Progenitor cell of endocrine pancreas (in vitro differentiated cells): ENCODE data around the gene IPO4. TPM values are rescaled to one million over a fixed set of nuclear protein-coding genes. Genes with fewer than 3 reads are reported as not detected.

Source experiments
- DNase-seq: peaks from one replicate; pipeline ENCODE4 v3.0.0; 2021; ENCODE audit warnings: low spot score; ENCODE audit not compliant: unreplicated experiment
- H3K27ac Mint-ChIP-seq: 2 replicates; pipeline ENCODE4 v1.8.0; 2021; ENCODE audit warnings: mild to moderate bottlenecking, moderate library complexity, mixed read lengths
- H3K27me3 Mint-ChIP-seq: 2 replicates; pipeline ENCODE4 v1.8.0; 2021; ENCODE audit warnings: mixed read lengths
- H3K36me3 Mint-ChIP-seq: 2 replicates; pipeline ENCODE4 v1.8.0; 2022; ENCODE audit warnings: mixed read lengths; ENCODE audit not compliant: insufficient read depth
- H3K4me1 Mint-ChIP-seq: 2 replicates; pipeline ENCODE4 v1.8.0; 2021; ENCODE audit warnings: low read depth, mixed read lengths
- H3K4me3 Mint-ChIP-seq: 2 replicates; pipeline ENCODE4 v1.8.0; 2021; ENCODE audit warnings: low read depth, mild to moderate bottlenecking, moderate library complexity, mixed read lengths
- H3K9me3 Mint-ChIP-seq: 2 replicates; pipeline ENCODE4 v1.8.0; 2021; ENCODE audit warnings: low read depth, mixed read lengths
- total RNA-seq: library from RNA; stranded (reverse); gene quantifications from 2 replicates; pipeline ENCODE4 v1.2.1, GENCODE V29; 2021
- TF ChIP-seq, protein P1 (sequence below): fragments of 200-600 bp; sonication (generic); IDR thresholded peaks from one replicate; pipeline ENCODE4 v1.5.0; 2021; ENCODE audit warnings: antibody characterized with exemption, mild to moderate bottlenecking; ENCODE audit not compliant: unreplicated experiment

Gene IPO4
- total RNA-seq, 1 donor from 2014 or later = 54.9 TPM

DNA sequence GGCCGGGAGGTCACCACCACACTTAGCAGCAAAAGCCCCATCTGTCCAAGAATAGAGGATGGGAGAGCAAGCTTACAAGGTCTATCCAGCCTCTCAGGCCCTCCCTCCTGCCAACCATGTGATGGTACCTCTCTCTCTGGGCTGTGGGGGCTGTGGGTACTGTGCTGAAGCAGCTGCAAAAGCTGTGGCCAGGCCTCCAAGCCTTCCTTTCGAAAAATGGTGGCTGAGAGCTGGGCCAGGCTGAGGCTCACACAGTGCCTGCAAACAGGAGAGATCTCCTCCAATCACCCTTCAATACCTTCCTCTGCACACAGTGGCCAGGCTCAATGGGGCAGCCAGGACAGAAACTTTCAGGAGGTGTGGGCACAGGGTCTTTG, 1.1 kb downstream of the IPO4 start:
- TF ChIP-seq, protein P1, sequence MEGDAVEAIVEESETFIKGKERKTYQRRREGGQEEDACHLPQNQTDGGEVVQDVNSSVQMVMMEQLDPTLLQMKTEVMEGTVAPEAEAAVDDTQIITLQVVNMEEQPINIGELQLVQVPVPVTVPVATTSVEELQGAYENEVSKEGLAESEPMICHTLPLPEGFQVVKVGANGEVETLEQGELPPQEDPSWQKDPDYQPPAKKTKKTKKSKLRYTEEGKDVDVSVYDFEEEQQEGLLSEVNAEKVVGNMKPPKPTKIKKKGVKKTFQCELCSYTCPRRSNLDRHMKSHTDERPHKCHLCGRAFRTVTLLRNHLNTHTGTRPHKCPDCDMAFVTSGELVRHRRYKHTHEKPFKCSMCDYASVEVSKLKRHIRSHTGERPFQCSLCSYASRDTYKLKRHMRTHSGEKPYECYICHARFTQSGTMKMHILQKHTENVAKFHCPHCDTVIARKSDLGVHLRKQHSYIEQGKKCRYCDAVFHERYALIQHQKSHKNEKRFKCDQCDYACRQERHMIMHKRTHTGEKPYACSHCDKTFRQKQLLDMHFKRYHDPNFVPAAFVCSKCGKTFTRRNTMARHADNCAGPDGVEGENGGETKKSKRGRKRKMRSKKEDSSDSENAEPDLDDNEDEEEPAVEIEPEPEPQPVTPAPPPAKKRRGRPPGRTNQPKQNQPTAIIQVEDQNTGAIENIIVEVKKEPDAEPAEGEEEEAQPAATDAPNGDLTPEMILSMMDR = no peak
- H3K36me3 Mint-ChIP-seq = peaks cover 19% of the 10 kb centered on the region
- peak overlapping the region; percentile 96 for H3K27ac Mint-ChIP-seq
- H3K27me3 Mint-ChIP-seq = no peaks in the 10 kb centered on the region
- H3K4me3 Mint-ChIP-seq = peak overlapping the region; percentile 92
- H3K4me1 Mint-ChIP-seq = peaks cover 13% of the 10 kb centered on the region
- no peaks in the 10 kb centered on the region for H3K9me3 Mint-ChIP-seq
- DNase-seq = no peak

DNA sequence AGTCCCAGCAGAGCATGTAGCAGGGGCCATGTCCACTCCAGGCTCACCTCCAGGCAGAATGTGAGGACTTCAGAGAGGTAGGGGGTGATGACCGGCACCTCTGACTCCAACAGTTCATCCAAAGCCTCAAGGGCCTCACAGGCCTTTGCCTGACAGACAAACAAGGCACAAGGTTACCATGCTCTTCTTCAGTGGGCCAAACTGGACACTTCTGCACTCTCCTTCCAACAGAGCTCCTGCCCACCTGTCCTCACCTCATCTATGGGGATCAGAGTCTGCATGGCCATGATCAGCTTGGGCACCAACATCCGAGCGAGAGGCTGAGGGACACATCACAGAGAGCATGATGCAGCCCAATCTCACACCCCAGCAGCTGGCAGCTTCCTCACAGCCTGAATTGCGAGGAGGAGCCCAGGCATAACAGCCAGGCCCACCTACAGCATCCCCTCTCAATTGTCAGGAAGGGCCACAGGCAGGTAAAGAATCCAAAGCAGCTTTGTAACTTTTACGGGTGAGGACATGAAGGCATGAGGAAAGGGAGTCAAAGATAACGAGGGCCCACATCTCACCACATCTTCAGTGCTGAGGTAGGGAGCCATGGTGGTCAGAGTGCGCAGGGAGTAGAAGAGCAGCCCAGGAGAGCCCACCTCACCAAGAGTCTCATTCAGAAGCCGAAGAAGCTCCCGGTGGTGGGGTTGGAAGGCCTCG, 1.6 kb downstream of the IPO4 start:
- Mint-ChIP-seq H3K36me3 (peaks cover 17% of the 10 kb centered on the region), H3K4me3 (peak overlapping the region; percentile 92), H3K9me3 (no peaks in the 10 kb centered on the region), H3K27me3 (no peaks in the 10 kb centered on the region), H3K4me1 (peaks cover 13% of the 10 kb centered on the region), H3K27ac (peak overlapping the region; percentile 49)
- no peak for DNase-seq
- TF ChIP-seq, protein P1 = no peak

DNA sequence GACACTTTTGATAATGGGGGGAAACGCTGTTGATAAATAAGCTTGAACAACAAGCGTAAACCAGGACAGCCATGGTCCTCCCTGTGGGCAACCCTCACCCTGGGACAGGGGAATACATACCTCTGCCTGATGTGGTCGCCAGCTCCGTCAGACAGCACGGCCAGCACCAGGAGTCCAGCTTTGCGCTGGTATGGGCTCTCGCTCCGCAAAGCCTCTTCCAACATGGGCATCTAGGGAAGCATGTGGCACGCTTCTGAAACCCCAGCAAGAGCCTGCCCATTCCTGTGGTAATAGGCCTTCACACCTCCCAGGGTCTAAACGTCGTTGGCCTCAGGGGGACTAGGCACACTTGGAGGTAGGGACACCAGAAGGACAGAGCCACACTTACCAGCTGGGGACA, 2.9 kb downstream of the IPO4 start:
- H3K27me3 Mint-ChIP-seq = no peaks in the 10 kb centered on the region
- no peak for DNase-seq
- TF ChIP-seq, protein P1 = no peak
- H3K9me3 Mint-ChIP-seq = no peaks in the 10 kb centered on the region
- H3K27ac Mint-ChIP-seq = peak overlapping the region; percentile 69
- peaks cover 15% of the 10 kb centered on the region for H3K36me3 Mint-ChIP-seq
- peaks cover 13% of the 10 kb centered on the region for H3K4me1 Mint-ChIP-seq
- H3K4me3 Mint-ChIP-seq = no peak overlapping the region

DNA sequence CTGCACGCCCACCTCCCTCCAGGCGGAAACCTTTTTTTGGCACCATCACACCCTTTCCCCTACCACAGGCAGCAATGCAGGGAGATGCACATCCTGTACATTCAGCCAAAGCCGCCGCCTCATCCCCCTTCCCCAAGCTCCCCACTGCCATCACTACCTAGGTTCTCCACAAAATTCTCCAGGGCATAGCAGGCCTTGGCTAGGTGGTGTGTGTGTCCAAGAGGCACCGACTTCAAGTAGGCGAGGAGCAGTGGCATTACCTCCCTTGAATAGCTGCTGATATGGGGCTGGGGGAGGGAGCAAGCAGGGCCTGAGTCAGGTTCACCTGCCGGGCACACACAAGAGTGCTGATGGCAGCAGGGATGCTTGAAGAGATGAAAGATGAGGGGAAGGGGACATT, 3.6 kb downstream of the IPO4 start:
- TF ChIP-seq, protein P1 = no peak
- peaks cover 13% of the 10 kb centered on the region for H3K4me1 Mint-ChIP-seq
- no peak overlapping the region for H3K4me3 Mint-ChIP-seq
- H3K27ac Mint-ChIP-seq = no peak overlapping the region
- no peaks in the 10 kb centered on the region for H3K27me3 Mint-ChIP-seq
- H3K36me3 Mint-ChIP-seq = peaks cover 15% of the 10 kb centered on the region
- no peaks in the 10 kb centered on the region for H3K9me3 Mint-ChIP-seq
- no peak for DNase-seq

DNA sequence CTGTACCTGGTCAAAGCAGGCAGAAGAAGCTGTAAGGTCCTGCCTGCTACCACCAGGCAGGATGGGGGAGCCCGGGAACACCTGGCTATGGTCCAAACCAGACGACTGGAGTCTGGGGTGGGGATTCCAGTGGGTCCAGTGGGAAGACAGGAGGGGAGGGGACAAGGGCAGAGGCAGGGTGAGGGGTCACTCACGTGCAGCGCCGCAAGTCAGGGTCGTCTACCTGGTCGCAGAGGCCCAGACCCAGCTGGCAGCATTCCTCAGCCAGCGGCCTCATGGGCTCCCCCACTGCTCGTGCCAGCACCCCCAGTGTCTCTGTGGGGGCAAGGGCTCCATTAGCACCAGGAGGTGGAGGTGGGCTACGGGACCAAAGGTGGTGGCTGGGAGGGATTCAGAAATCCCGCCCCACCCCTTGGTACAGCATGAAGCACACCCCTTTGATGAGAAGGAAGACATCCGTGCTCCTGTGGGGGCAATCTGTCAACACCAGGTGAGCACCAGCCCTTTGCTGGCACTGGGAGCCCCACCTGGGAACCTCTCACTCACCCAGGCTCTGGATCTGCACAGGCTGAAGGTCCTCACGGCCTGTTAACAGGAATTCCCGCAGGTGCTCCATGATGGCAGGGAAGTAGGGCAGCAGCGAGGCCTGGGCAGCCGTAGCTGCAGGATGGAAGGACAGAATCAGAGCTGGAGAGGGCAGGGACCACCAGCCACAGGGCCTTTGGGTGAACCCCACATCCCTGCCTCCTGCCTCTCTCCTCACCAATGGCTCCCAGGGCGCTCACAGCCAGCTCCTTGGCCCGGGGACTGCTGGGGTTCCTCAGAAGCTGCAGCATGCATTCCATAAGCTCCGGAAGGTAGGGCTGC, 4.3 kb downstream of the IPO4 start:
- Mint-ChIP-seq H3K36me3 (peaks cover 20% of the 10 kb centered on the region), H3K4me3 (no peak overlapping the region), H3K27ac (no peak overlapping the region), H3K27me3 (no peaks in the 10 kb centered on the region), H3K4me1 (peaks cover 13% of the 10 kb centered on the region), H3K9me3 (no peaks in the 10 kb centered on the region)
- TF ChIP-seq, protein P1 = no peak
- no peak for DNase-seq
